Measurements from ENCODE around the gene C12orf56.
"Not testable (repeated sequence)": the region's sequence is repeated elsewhere in the genome, so short reads cannot be mapped to it uniquely, and the experiment has no call there.

The C12orf56 gene

GRCh38 chr12:64237382-64237781 lies 153.2 kb downstream of the C12orf56 start:
- no peak for DNase-seq (ENCODE audit: low read depth, low spot score)

GRCh38 chr12:64236549-64236948 lies 154.0 kb downstream of the C12orf56 start:
- peak; percentile 30 for DNase-seq (ENCODE audit: low read depth, low spot score)

GRCh38 chr12:64232196-64232595 lies 158.4 kb downstream of the C12orf56 start:
- peak; percentile 6 for DNase-seq (ENCODE audit: low read depth, low spot score)

- DNase-seq (ENCODE audit: low read depth, low spot score): no peak
These were observed 160.8 kb downstream of the C12orf56 start for GRCh38 chr12:64229796-64230195.

- DNase-seq (ENCODE audit: low read depth, low spot score): no peak
These were observed 161.3 kb downstream of the C12orf56 start for GRCh38 chr12:64229240-64229639.

GRCh38 chr12:64225626-64226025 lies 164.9 kb downstream of the C12orf56 start:
- DNase-seq (ENCODE audit: low read depth, low spot score): no peak

GRCh38 chr12:64222009-64222765 lies 168.4 kb downstream of the C12orf56 start, which contains the start of gene KICS2:
TSS of gene KICS2 (minus strand) at chr12:64222296. CDS start at chr12:64222237, 59 bp downstream.
- peak; percentile 98 for DNase-seq (ENCODE audit: low read depth, low spot score)

- peak; percentile 89 for DNase-seq (ENCODE audit: low read depth, low spot score)
These were observed 168.9 kb downstream of the C12orf56 start for GRCh38 chr12:64221651-64222008.

- no peak for DNase-seq (ENCODE audit: low read depth, low spot score)
These were observed 170.5 kb downstream of the C12orf56 start for GRCh38 chr12:64220046-64220445.

GRCh38 chr12:64219145-64219544 lies 171.4 kb downstream of the C12orf56 start:
- no peak for DNase-seq (ENCODE audit: low read depth, low spot score)

GRCh38 chr12:64218597-64218996 lies 172.0 kb downstream of the C12orf56 start:
- no peak for DNase-seq (ENCODE audit: low read depth, low spot score)

- not testable (repeated sequence) for DNase-seq (ENCODE audit: low read depth, low spot score)
These were observed 172.9 kb downstream of the C12orf56 start for GRCh38 chr12:64217643-64218042.

GRCh38 chr12:64216239-64216638 lies 174.3 kb downstream of the C12orf56 start:
- no peak for DNase-seq (ENCODE audit: low read depth, low spot score)
